Spinal cord (tissue), 10 donors: ENCODE measurements around the gene PLCB1. TPM values are rescaled to one million over a fixed set of nuclear protein-coding genes. Genes with fewer than 3 reads are reported as not detected.
"Not testable (repeated sequence)": the region's sequence is repeated elsewhere in the genome, so short reads cannot be mapped to it uniquely, and the experiment has no call there.

Source experiments
- DNase-seq, 6 donors: peaks; one replicate each; pipeline versions ENCODE4 v3.0.0 to v3.0.0-alpha.2; 2013 to 2015; ENCODE audit warnings: low spot score in 6 of 6, low read depth in 4 of 6
- H3K27ac ChIP-seq: one replicate; pipeline ENCODE4 v1.5.1; 2013; ENCODE audit warnings: low read depth, low read length, control low read depth
- H3K27me3 ChIP-seq: one replicate; pipeline ENCODE4 v1.6.1; 2013; ENCODE audit warnings: low read length; ENCODE audit not compliant: control insufficient read depth, insufficient read depth
- H3K36me3 ChIP-seq: one replicate; pipeline ENCODE4 v1.6.1; 2013; ENCODE audit warnings: low read length; ENCODE audit not compliant: control insufficient read depth, insufficient read depth
- H3K4me1 ChIP-seq: one replicate; pipeline ENCODE4 v1.6.1; 2013; ENCODE audit warnings: low read length; ENCODE audit not compliant: control insufficient read depth, insufficient read depth
- H3K4me3 ChIP-seq: one replicate; pipeline ENCODE4 v1.5.1; 2013; ENCODE audit warnings: low read depth, low read length, control low read depth
- H3K9me3 ChIP-seq: one replicate; pipeline ENCODE4 v1.6.1; 2013; ENCODE audit warnings: low read length; ENCODE audit not compliant: control insufficient read depth, insufficient read depth
- WGBS: methylation state at CpG from one replicate; pipeline ENCODE4 v1.1.5; 2013; ENCODE audit warnings: missing lambda C conversion rate; ENCODE audit not compliant: insufficient coverage; 5-methylcytosine and 5-hydroxymethylcytosine counted together
- polyA plus RNA-seq, 2 donors: library from polyadenylated mRNA; unstranded; fragments of 120-200 nt; gene quantifications; one replicate each; pipeline ENCODE4 v1.2.1, GENCODE V29; 2013; ENCODE audit not compliant: insufficient read length in 2 of 2
- total RNA-seq, 2 donors: library from RNA; depleted of rRNA in 1 of 2; stranded (reverse); fragments of 120-200 nt in 1 of 2; fragments of >200 nt in 1 of 2; gene quantifications; one replicate each; pipeline versions ENCODE4 v1.2.3 to v1.2.4, GENCODE V29; 2013 to 2014
- donor health status: healthy.

PLCB1 gene
- total and polyA plus RNA-seq, 4 donors: 42.9 to 111 (median 88.2) TPM

DNA sequence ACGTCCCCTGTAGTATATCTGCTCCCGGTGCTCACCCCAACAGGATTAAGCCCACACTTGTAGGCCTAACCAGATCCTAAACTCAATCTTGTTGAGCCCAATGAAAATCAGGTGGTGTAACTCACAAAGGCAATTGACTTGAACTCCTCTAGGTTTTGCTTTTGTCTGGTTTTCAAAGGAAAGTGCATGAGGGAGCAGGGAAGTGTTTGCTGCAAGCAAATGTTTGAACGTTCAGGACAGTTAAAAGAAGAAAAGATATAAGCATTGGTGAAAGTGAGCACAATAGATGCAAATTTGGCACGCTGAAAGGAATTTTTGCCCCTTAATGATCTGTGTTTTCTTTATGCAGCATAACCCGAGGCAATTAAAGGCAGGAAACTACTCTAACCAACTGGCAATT, 212.6 kb downstream of the PLCB1 start:
- H3K27ac ChIP-seq: no peak overlapping the region
- WGBS: 74% methylated on average over 3 of the region's 5 CpGs

DNA sequence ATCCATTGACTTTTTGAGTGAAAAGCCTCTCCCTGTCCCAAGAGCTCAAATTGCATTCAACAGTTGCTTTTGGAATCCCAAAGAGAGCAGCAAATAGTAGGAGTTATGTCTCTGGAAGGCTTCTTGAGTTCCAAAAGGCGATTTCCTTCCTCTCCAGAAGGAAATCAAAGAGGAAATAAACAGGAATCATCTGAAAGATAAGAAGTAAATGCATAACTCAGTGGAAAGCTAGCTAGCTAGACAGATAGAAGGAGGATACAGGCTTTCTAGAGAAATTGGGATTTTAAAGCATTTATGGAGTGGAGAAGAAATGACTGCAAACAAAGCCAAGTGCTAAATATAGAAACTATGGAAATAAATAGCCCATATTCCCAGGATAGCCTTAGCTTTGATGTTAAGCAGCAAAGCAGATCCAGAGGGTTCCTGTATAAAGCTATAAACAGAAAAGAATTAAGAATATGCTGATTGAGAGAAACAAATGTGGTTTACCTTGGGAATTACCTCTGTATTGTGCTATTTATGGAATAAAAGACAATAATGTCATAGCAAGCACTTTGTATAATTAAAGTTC, 214.7 kb downstream of the PLCB1 start:
- Histone ChIP-seq H3K27ac (no peak overlapping the region), H3K4me1 (peaks cover 8% of the 10 kb centered on the region), H3K27me3 (no peaks in the 10 kb centered on the region), H3K4me3 (no peak overlapping the region), H3K36me3 (no peaks in the 10 kb centered on the region), H3K9me3 (no peaks in the 10 kb centered on the region)
- DNase-seq: no peak
- WGBS: no CpG with 5 or more reads among the region's 1 CpG

More for the DNA sequence above, 212.6 kb downstream of the PLCB1 start:
- DNase-seq: no peak
- Histone ChIP-seq H3K36me3 (no peaks in the 10 kb centered on the region), H3K9me3 (no peaks in the 10 kb centered on the region), H3K4me3 (no peak overlapping the region), H3K4me1 (peaks cover 8% of the 10 kb centered on the region), H3K27me3 (no peaks in the 10 kb centered on the region)

DNA sequence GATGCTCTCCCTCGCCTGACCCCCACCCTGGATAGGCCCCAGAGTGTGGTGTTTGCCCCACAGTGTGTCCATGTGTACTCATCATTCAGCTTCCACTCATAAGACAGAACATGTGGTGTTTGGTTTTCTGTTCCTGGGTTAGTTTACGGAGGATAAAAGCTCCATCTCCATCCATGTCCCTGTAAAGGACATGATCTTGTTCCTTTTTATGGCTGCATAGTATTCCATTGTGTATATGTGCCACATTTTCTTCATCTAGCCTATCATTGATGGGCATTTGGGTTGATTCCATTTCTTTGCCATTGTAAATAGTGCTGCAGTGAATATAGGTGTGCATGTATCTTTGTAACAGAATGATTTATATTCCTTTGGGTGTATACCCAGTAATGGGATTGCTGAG, 218.2 kb downstream of the PLCB1 start:
- not testable (repeated sequence) for H3K27ac ChIP-seq, H3K4me3 ChIP-seq, H3K27me3 ChIP-seq, H3K9me3 ChIP-seq, H3K4me1 ChIP-seq, H3K36me3 ChIP-seq, DNase-seq
- no CpG with 5 or more reads among the region's 2 CpGs for WGBS

DNA sequence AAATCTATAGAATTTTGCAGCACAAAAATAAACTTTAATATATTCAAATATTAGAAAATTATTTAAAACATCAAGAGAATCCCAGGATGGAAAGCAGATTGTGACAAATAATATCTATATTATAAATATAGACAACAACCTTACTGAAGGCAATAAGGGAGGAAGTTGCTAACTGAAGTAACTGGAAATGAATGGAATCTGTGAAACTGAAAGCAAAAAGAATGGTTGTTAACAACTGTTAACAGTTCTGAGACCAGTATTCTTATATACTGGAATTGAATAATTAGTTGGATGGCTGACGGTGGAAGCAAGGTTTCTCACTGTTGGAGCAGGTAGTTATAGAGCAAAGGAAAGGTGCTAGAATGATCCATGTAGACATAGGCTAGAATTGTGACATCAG, 220.4 kb downstream of the PLCB1 start:
- Histone ChIP-seq H3K4me3 (no peak overlapping the region), H3K27ac (no peak overlapping the region), H3K9me3 (no peaks in the 10 kb centered on the region), H3K27me3 (no peaks in the 10 kb centered on the region), H3K36me3 (no peaks in the 10 kb centered on the region), H3K4me1 (no peaks in the 10 kb centered on the region)
- no peak for DNase-seq
- no CpG with 5 or more reads among the region's 1 CpG for WGBS

DNA sequence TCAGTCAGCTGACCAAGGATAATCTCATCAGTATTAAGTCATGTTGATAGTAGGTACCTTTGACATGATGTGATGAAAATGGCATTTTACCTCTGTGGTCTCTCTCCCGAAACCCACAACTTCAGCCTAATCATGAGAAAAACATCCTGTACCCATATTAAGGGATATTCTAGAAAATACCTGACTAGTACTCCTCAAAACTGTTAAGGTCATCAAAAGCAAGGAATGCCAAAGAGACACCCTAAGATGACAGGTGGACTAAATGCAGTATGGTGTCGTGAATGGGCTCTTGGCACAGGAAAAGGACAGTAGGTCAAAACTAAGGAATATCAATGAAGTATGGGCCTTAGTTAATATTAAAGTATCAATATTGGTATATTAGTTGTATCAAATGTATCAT, 221.4 kb downstream of the PLCB1 start:
- H3K27me3 ChIP-seq: no peaks in the 10 kb centered on the region
- H3K27ac ChIP-seq: no peak overlapping the region
- no peaks in the 10 kb centered on the region for H3K4me1 ChIP-seq
- no peak for DNase-seq
- WGBS: 100% methylated on average over 1 of the region's 2 CpGs
- no peak overlapping the region for H3K4me3 ChIP-seq
- H3K9me3 ChIP-seq: no peaks in the 10 kb centered on the region
- no peaks in the 10 kb centered on the region for H3K36me3 ChIP-seq

DNA sequence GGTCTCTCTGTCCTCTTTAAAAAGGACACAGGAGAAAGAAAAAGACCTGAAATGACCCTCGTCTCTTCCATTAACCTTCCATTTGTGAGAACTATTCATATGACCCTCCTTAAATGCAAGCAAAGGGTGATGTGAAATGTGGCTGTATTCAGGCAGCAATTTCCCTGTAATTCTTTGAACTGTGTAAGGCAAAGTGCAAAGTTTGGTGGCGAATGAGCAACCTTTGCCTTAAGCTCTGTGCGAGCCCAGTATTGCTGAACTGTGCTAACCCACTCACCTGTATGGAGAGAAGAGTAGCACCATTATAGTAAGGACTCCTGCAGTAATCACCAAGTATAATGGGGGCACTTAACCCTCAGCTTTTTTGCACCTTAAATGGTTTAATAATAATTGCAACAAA, 223.4 kb downstream of the PLCB1 start:
- Histone ChIP-seq H3K27me3 (no peaks in the 10 kb centered on the region), H3K4me1 (no peaks in the 10 kb centered on the region), H3K4me3 (no peak overlapping the region), H3K9me3 (no peaks in the 10 kb centered on the region), H3K27ac (no peak overlapping the region), H3K36me3 (no peaks in the 10 kb centered on the region)
- no CpG with 5 or more reads among the region's 3 CpGs for WGBS
- DNase-seq: no peak

DNA sequence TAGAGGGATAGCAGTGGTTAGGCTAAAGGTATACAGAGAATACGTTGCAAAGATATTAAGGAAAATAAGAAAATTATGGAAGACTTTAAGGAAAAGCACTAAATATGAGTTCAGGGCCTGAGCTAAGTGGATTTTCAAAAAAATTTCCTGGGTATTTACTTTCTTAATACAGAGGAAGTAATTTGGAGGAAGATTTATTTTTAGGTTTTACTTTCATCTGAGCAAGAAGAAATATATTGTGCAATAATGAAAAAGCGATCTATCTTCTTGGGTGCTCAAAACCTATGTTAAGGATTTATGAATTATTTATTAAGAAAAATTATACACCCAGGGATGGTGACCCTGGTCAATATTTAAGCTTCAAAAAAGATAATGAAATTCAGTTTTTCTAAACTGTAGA, 224.7 kb downstream of the PLCB1 start:
- no peak for DNase-seq
- WGBS: no CpG with 5 or more reads among the region's 2 CpGs
- Histone ChIP-seq H3K27me3 (no peaks in the 10 kb centered on the region), H3K4me3 (no peak overlapping the region), H3K36me3 (no peaks in the 10 kb centered on the region), H3K4me1 (no peaks in the 10 kb centered on the region), H3K27ac (no peak overlapping the region), H3K9me3 (no peaks in the 10 kb centered on the region)

DNA sequence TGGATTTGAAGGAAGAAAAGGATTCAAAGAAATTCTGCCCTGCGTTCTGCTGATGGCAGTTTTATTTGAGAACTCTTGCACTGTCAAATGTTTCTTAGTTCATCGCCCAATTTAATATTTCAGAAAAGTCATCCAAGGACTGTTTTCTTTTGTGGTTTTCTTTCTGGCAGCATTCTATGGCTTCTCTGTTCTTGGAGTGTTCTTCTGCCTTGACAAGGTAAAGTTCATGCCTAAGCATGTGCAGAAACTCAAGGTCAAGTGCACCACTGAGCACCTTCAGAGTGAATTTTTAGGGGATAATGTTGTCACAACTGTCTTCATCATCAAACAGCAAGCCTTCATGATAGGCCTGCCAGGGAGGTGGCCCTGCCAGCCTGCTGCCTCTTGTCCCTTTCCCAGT, 225.6 kb downstream of the PLCB1 start:
- H3K27me3 ChIP-seq: no peaks in the 10 kb centered on the region
- no peak overlapping the region for H3K4me3 ChIP-seq
- H3K4me1 ChIP-seq: no peaks in the 10 kb centered on the region
- H3K9me3 ChIP-seq: no peaks in the 10 kb centered on the region
- no peaks in the 10 kb centered on the region for H3K36me3 ChIP-seq
- H3K27ac ChIP-seq: no peak overlapping the region
- 100% methylated on average over 1 of the region's 2 CpGs for WGBS
- no peak for DNase-seq

DNA sequence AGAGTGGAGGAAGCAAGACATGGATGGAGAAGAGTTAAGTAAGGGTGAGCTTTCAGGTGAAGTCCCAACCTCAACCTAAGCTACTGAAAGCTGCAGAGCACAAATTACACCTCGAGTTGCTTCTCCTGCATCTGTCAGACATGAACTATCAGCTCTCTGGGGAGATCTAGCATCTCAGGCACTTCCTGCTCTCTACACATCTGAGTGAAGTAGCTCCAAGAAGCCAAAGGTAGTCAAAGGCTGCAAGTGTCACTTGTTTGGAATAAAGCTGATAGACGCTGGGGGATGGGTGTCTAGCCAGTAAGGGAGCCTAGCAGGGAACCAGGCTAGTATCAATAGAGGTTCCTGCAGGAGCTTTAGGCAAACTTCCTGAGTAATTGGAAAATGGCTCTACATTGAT, 228.0 kb downstream of the PLCB1 start:
- 48% methylated on average over 2 of the region's 2 CpGs for WGBS
- Histone ChIP-seq H3K9me3 (no peaks in the 10 kb centered on the region), H3K27me3 (no peaks in the 10 kb centered on the region), H3K36me3 (no peaks in the 10 kb centered on the region), H3K4me1 (no peaks in the 10 kb centered on the region), H3K4me3 (no peak overlapping the region), H3K27ac (no peak overlapping the region)
- DNase-seq: no peak

DNA sequence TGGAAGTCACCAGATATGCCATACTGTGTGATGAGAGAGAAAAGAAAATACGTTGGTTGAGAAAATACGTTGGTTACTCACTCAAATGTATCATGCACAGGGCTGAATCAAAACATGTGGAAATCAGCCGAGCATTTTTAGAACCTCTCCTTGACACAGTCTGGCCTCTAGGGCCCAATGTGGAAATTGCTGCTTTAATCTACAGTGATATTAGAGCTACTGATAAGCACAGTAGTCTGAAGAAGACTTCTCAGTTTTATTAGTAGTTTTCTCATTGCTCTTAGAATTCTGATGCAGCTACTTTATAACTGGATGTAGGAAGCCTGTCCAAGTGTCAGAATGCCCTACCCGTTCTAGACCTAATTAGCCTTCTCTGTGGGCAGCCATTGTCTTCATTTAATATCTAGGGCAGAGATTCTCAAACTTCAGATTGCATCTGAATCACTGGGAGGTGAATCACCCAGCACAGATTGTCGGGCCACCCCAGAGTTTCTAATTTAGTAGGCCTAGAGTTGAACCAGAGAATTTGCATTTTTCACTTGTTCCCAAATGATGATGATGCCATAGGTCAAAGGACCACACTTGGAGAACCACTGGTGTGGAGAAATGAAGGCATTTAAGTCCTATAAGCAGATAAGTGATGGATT, 229.1 kb downstream of the PLCB1 start:
- Histone ChIP-seq H3K27me3 (no peaks in the 10 kb centered on the region), H3K36me3 (no peaks in the 10 kb centered on the region), H3K27ac (no peak overlapping the region), H3K9me3 (no peaks in the 10 kb centered on the region), H3K4me3 (no peak overlapping the region), H3K4me1 (no peaks in the 10 kb centered on the region)
- 89% methylated on average over 4 of the region's 5 CpGs for WGBS
- DNase-seq: peak in 1 of 6 donors; percentile 41
